Activated B cell treated with CpG ODN at 0.5 μM for 24 hours (primary cell): ENCODE results near the gene MACF1. TPM values are rescaled to one million over a fixed set of nuclear protein-coding genes. Genes with fewer than 3 reads are reported as not detected.
"Not testable (repeated sequence)": the region's sequence is repeated elsewhere in the genome, so short reads cannot be mapped to it uniquely, and the experiment has no call there.

ENCODE experiments used
- ATAC-seq: fragments of 200-7000 bp; cut with Tn5 transposase; one replicate; pipeline ENCODE4 v1.10.0; 2021; ENCODE audit warnings: low read depth, mild to moderate bottlenecking, moderate library complexity
- CTCF ChIA-PET: fragments of 350-600 bp; sonication (Branson Sonifier 250); formaldehyde crosslinking; loops from one replicate; lab custom pipeline; 2021; ENCODE audit warnings: antibody characterized with exemption; lab: Charles Lee
- POLR2A ChIA-PET: fragments of 350-600 bp; sonication (Branson Sonifier 250); formaldehyde crosslinking; loops from one replicate; lab custom pipeline; 2021; ENCODE audit warnings: antibody characterized with exemption; lab: Charles Lee
- DNase-seq: peaks from one replicate; pipeline ENCODE4 v3.0.0; 2022
- H3K27ac Mint-ChIP-seq: one replicate; pipeline ENCODE4 v1.8.0; 2020; ENCODE audit warnings: mixed read lengths
- H3K27me3 Mint-ChIP-seq: one replicate; pipeline ENCODE4 v1.8.0; 2021; ENCODE audit warnings: mixed read lengths
- H3K36me3 Mint-ChIP-seq: one replicate; pipeline ENCODE4 v1.8.0; 2021; ENCODE audit warnings: low read depth, mixed read lengths
- H3K4me1 Mint-ChIP-seq: one replicate; pipeline ENCODE4 v1.8.0; 2021; ENCODE audit warnings: mixed read lengths
- H3K4me3 Mint-ChIP-seq: one replicate; pipeline ENCODE4 v1.8.0; 2020; ENCODE audit warnings: mild to moderate bottlenecking, mixed read lengths
- H3K9me3 Mint-ChIP-seq: one replicate; pipeline ENCODE4 v1.8.0; 2020; ENCODE audit warnings: mixed read lengths
- intact Hi-C: fragments of 100-400 bp; cut with micrococcal nuclease; formaldehyde crosslinking; loops from one replicate; pipeline ENCODE4 v1.15.1; 2024
- total RNA-seq: library from RNA; stranded (reverse); gene quantifications from 2 replicates; pipeline ENCODE4 v1.2.3, GENCODE V29; 2022
- TF ChIP-seq, protein P1 (sequence below): fragments of 200-600 bp; IDR thresholded peaks from one replicate; pipeline ENCODE4 v1.8.0; 2022; ENCODE audit warnings: antibody characterized with exemption, mild to moderate bottlenecking

The MACF1 gene
- total RNA-seq, 1 donor from 2014 or later, result 286 TPM

DNA sequence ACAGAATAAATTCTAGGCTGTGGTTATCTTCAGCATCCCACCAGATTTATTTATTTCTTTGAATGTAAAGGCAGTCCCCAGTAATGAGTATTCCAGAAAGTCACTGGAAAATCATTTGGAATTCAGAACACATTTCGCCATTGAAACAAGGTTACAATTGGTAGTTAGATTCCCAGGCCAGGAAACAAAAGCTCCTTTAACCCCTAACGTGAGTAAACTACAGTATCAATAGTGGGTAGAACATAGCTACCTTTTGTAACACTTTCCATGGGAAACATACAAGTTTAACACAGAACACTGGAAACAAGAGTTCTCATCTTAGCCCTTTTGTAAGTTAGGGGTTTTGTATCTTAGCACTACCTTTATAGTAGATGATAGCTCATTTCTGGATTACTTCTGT, 233.5 kb downstream of the MACF1 start:
- ATAC-seq, result no peak
- DNase-seq, result no peak
- Mint-ChIP-seq H3K9me3 (no peaks in the 10 kb centered on the region), H3K27me3 (no peaks in the 10 kb centered on the region), H3K27ac (no peak overlapping the region), H3K36me3 (peaks cover 86% of the 10 kb centered on the region), H3K4me3 (no peak overlapping the region), H3K4me1 (no peaks in the 10 kb centered on the region)
- TF ChIP-seq, protein P1, sequence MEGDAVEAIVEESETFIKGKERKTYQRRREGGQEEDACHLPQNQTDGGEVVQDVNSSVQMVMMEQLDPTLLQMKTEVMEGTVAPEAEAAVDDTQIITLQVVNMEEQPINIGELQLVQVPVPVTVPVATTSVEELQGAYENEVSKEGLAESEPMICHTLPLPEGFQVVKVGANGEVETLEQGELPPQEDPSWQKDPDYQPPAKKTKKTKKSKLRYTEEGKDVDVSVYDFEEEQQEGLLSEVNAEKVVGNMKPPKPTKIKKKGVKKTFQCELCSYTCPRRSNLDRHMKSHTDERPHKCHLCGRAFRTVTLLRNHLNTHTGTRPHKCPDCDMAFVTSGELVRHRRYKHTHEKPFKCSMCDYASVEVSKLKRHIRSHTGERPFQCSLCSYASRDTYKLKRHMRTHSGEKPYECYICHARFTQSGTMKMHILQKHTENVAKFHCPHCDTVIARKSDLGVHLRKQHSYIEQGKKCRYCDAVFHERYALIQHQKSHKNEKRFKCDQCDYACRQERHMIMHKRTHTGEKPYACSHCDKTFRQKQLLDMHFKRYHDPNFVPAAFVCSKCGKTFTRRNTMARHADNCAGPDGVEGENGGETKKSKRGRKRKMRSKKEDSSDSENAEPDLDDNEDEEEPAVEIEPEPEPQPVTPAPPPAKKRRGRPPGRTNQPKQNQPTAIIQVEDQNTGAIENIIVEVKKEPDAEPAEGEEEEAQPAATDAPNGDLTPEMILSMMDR, result no peak
- ChIA-PET CTCF (no interaction called here), POLR2A (no interaction called here)
- intact Hi-C loops, result no loop called here

DNA sequence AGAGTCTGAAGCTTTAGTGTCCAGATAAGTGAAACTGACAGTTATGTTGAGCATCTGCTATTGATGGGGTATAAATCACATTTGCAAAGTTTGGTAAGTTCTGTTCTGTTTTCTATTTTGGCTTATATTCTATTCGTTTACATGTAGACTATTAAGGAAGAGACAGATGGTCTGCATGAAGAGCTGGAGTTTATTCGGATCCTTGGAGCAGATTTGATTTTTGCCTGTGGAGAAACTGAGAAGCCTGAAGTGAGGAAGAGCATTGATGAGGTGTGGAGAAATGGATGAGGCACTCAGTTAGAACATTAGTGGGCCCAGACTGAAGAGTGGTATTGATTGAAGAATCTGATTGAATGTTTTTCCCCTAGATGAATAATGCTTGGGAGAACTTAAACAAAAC, 236.4 kb downstream of the MACF1 start:
- POLR2A ChIA-PET, result no interaction called here

DNA sequence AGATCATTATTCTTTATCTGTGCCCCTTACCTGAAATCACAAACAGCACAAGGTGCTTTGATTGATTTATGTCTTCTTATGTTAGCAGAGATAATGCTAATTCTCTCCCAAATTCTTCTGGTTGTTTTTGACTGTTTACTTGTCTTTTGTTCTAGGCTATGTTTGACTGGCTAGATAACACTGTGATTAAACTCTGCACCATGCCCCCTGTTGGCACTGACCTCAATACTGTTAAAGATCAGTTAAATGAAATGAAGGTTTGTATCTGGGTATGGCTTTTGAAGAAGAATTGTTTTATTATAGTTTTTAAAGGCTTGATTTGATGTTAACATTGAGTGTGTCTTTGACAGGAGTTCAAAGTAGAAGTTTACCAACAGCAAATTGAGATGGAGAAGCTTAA, 237.3 kb downstream of the MACF1 start:
- DNase-seq (no peak), ATAC-seq (no peak)
- no peak overlapping the region for H3K27ac Mint-ChIP-seq
- POLR2A ChIA-PET, result no interaction called here
- no peaks in the 10 kb centered on the region for H3K9me3 Mint-ChIP-seq
- intact Hi-C loops, result no loop called here
- TF ChIP-seq, protein P1, result no peak
- H3K4me1 Mint-ChIP-seq, result no peaks in the 10 kb centered on the region
- H3K4me3 Mint-ChIP-seq, result no peak overlapping the region
- CTCF ChIA-PET, result interaction anchor here (1.0 kb wide), 1 partner anchor 339 kb away, joined by 3 read pairs; no protein-coding TSS in a partner anchor
- no peaks in the 10 kb centered on the region for H3K27me3 Mint-ChIP-seq
- peaks cover 84% of the 10 kb centered on the region for H3K36me3 Mint-ChIP-seq

More for the DNA sequence above, 236.4 kb downstream of the MACF1 start:
- Mint-ChIP-seq H3K4me1 (no peaks in the 10 kb centered on the region), H3K4me3 (no peak overlapping the region), H3K27me3 (no peaks in the 10 kb centered on the region), H3K36me3 (peaks cover 87% of the 10 kb centered on the region), H3K27ac (no peak overlapping the region), H3K9me3 (no peaks in the 10 kb centered on the region)
- DNase-seq (no peak), ATAC-seq (no peak)
- intact Hi-C loops, result no loop called here
- CTCF ChIA-PET, result no interaction called here
- TF ChIP-seq, protein P1, result no peak

DNA sequence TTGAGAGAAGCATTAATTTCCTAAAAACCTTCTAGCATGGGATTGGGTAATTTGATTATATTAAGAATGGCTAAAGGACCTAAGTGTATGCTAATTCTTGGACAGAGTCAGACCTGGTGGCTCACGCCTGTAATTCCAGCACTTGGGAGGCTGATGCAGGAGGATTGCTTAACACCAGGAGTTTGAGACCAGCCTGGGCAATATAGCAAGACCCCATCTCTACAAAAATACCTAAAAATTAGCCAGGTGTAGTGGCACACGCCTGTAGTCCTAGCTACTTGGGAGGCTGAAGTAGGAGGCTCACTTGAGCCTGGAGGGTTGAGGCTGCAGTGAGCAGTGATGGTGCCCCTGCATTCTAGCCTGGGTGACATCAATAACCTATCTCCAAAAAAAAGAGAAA, 241.1 kb downstream of the MACF1 start:
- no peak overlapping the region for H3K27ac Mint-ChIP-seq
- TF ChIP-seq, protein P1, result no peak
- intact Hi-C loops, result no loop called here
- H3K27me3 Mint-ChIP-seq, result no peaks in the 10 kb centered on the region
- DNase-seq (no peak), ATAC-seq (no peak)
- no peaks in the 10 kb centered on the region for H3K4me1 Mint-ChIP-seq
- peaks cover 90% of the 10 kb centered on the region for H3K36me3 Mint-ChIP-seq
- POLR2A ChIA-PET, result no interaction called here
- CTCF ChIA-PET, result no interaction called here
- no peaks in the 10 kb centered on the region for H3K9me3 Mint-ChIP-seq
- H3K4me3 Mint-ChIP-seq, result no peak overlapping the region

DNA sequence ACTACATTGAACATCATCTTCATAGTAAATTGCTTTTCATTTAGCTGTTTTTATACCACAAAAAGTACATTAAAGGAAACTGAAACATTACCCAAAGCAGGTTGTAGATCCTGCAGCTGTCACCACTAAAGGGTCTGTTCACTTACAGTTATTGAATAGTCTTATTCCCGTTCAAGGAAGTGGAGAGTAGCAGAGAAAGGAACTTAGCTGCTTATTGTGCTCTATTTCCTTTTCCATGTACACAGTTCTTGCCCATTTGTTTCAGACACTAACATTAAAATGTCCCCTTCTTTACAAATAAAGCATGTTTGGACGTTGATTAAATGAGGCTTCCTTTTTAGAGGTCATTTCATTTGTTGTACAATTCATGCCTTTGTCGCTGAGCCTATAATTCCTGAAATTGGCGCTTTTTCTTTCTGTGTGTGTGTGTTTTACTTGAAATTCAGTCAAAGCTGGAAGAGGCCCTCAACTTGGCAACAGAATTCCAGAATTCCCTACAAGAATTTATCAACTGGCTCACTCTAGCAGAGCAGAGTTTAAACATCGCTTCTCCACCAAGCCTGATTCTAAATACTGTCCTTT, 242.6 kb downstream of the MACF1 start:
- TF ChIP-seq, protein P1, result no peak
- no peaks in the 10 kb centered on the region for H3K9me3 Mint-ChIP-seq
- DNase-seq (no peak), ATAC-seq (no peak)
- peaks cover 89% of the 10 kb centered on the region for H3K36me3 Mint-ChIP-seq
- H3K4me1 Mint-ChIP-seq, result no peaks in the 10 kb centered on the region
- H3K27ac Mint-ChIP-seq, result no peak overlapping the region
- CTCF ChIA-PET, result no interaction called here
- no peak overlapping the region for H3K4me3 Mint-ChIP-seq
- intact Hi-C loops, result no loop called here
- no peaks in the 10 kb centered on the region for H3K27me3 Mint-ChIP-seq
- POLR2A ChIA-PET, result no interaction called here

DNA sequence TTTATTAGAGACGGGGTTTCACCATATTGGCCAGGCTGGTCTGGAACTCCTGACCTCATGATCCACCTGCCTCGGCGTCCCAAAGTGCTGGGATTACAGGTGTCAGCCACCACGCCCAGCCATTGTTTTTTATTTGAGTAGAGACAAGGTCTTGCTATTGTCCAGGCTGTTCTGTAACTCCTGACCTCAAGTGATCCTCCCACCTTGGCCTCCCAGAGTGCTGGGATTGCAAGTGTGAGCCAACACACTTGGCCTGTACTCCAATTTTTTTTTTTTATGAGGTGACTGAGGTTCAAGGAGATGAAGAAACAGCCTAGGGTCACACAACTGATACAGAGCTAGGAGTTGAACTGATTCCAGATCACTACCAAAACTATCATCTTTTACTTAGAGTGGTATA, 245.5 kb downstream of the MACF1 start:
- H3K9me3 Mint-ChIP-seq, DNase-seq, H3K27ac Mint-ChIP-seq, H3K4me3 Mint-ChIP-seq, intact Hi-C loops, H3K27me3 Mint-ChIP-seq, ATAC-seq, H3K4me1 Mint-ChIP-seq, CTCF ChIA-PET: not testable (repeated sequence)
- peaks cover 93% of the 10 kb centered on the region for H3K36me3 Mint-ChIP-seq
- POLR2A ChIA-PET, result interaction anchor here (0.6 kb wide), 1 partner anchor 424 kb away, joined by 3 read pairs; the partner anchor contains the start of gene NDUFS5
